ENCODE data around the gene B3GALNT2. TPM values are rescaled to one million over a fixed set of nuclear protein-coding genes. Genes with fewer than 3 reads are reported as not detected.

Gene B3GALNT2
- total RNA-seq, 1 donor from 2014 or later = 20.1 TPM

GRCh38 chr1:235454021-235454420 lies 50.2 kb downstream of the B3GALNT2 start:
- no peaks in the 10 kb centered on the region for H3K27me3 ChIP-seq
- no peak overlapping the region for H3K27ac ChIP-seq
- ATAC-seq (no peak), DNase-seq (no peak)
- peaks cover 36% of the 10 kb centered on the region for H3K36me3 ChIP-seq
- H3K4me3 ChIP-seq = no peak overlapping the region
- intact Hi-C loops (cut with DNase I) = no loop called here
- no peaks in the 10 kb centered on the region for H3K4me1 ChIP-seq
- H3K9me3 ChIP-seq = no peaks in the 10 kb centered on the region
- TF ChIP-seq CTCF (IDR thresholded peaks at IDR 0.05) = no peak

- no peak for TF ChIP-seq CTCF (IDR thresholded peaks at IDR 0.05)
- H3K4me1 ChIP-seq = no peaks in the 10 kb centered on the region
- no peaks in the 10 kb centered on the region for H3K27me3 ChIP-seq
- no peaks in the 10 kb centered on the region for H3K9me3 ChIP-seq
- no peak overlapping the region for H3K27ac ChIP-seq
- DNase-seq (no peak), ATAC-seq (peak; percentile 40)
- H3K36me3 ChIP-seq = peaks cover 63% of the 10 kb centered on the region
- H3K4me3 ChIP-seq = no peak overlapping the region
- intact Hi-C loops (cut with DNase I) = no loop called here
Measured at GRCh38 chr1:235450886-235451483, 53.3 kb downstream of the B3GALNT2 start.

GRCh38 chr1:235450433-235450832 lies 53.8 kb downstream of the B3GALNT2 start:
- no peak overlapping the region for H3K4me3 ChIP-seq
- H3K27me3 ChIP-seq = no peaks in the 10 kb centered on the region
- no peak for TF ChIP-seq CTCF (IDR thresholded peaks at IDR 0.05)
- DNase-seq (no peak), ATAC-seq (peak; percentile 82)
- no peak overlapping the region for H3K27ac ChIP-seq
- H3K36me3 ChIP-seq = peaks cover 69% of the 10 kb centered on the region
- no peaks in the 10 kb centered on the region for H3K9me3 ChIP-seq
- intact Hi-C loops (cut with DNase I) = no loop called here
- no peaks in the 10 kb centered on the region for H3K4me1 ChIP-seq

GRCh38 chr1:235448616-235449015 lies 55.6 kb downstream of the B3GALNT2 start:
- Histone ChIP-seq H3K36me3 (peaks cover 75% of the 10 kb centered on the region), H3K4me3 (no peak overlapping the region), H3K27me3 (no peaks in the 10 kb centered on the region), H3K4me1 (no peaks in the 10 kb centered on the region), H3K27ac (no peak overlapping the region), H3K9me3 (no peaks in the 10 kb centered on the region)
- ATAC-seq = no peak
- no peak for TF ChIP-seq CTCF (IDR thresholded peaks at IDR 0.05)
- intact Hi-C loops (cut with DNase I) = no loop called here
- no peak for DNase-seq

GRCh38 chr1:235442788-235443429 lies 61.3 kb downstream of the B3GALNT2 start:
- Histone ChIP-seq H3K36me3 (peaks cover 92% of the 10 kb centered on the region), H3K9me3 (no peaks in the 10 kb centered on the region), H3K27me3 (no peaks in the 10 kb centered on the region), H3K27ac (no peak overlapping the region), H3K4me3 (no peak overlapping the region), H3K4me1 (no peaks in the 10 kb centered on the region)
- DNase-seq (no peak), ATAC-seq (no peak)
- intact Hi-C loops (cut with DNase I) = no loop called here
- no peak for TF ChIP-seq CTCF (IDR thresholded peaks at IDR 0.05)

All from upper lobe of right lung (tissue), 1 donor.